ENCODE data around the gene BCR.

DNA sequence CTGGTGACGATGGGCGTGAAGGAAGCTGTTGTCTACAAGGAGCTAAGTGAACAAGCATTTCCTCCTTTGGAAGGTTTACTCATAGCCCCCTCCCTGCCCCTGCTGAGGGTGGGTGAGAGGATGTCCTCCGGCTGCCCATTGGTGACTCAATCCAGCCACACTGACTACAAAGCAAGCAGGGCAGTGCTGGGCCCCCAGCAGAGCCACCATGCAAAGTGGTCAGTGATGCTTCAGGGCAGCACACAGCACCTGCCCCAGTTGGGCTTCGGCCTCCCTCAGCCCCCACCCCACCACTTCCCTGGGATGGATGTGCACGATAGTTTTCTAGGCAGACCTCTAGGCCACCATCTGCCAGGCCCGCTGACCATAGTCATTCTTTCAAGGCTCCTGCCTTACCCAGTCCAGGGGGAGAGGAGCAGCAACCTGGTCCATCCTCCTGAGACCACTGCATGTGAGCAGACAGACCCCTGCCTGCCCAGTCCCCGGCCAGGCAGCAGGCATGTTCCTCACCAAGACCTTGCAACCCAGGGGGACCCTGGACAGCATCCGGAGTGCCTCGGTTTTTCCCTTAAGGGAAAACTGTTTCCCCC, 125.1 kb downstream of the BCR start:
- TF ChIP-seq CTCF (IDR thresholded peaks at IDR 0.05) (no peak), POLR2A (IDR thresholded peaks at IDR 0.05) (no peak), POLR2AphosphoS5 (IDR thresholded peaks at IDR 0.05) (no peak)

All from suprapubic skin (tissue), 4 donors.